NT2/D1 (cell line): ENCODE data around the gene GGCT.

Source experiments
- DNase-seq: peaks from one replicate; pipeline ENCODE4 v3.0.0-alpha.2; 2011; ENCODE audit warnings: low read depth, low spot score
- H3K27me3 ChIP-seq: 2 replicates; pipeline ENCODE4 v1.6.0; 2011; ENCODE audit warnings: mild to moderate bottlenecking; ENCODE audit not compliant: insufficient read length, insufficient read depth
- H3K36me3 ChIP-seq: 2 replicates; pipeline ENCODE4 v1.6.1; 2011; ENCODE audit warnings: mild to moderate bottlenecking, low read length, mixed read lengths; ENCODE audit not compliant: insufficient read depth, insufficient read length
- H3K4me1 ChIP-seq: 2 replicates; pipeline ENCODE4 v1.5.1; 2011; ENCODE audit not compliant: insufficient read depth, insufficient read length
- H3K4me3 ChIP-seq: 2 replicates; pipeline ENCODE4 v1.5.1; 2011; ENCODE audit warnings: low read depth; ENCODE audit not compliant: insufficient read length
- H3K9ac ChIP-seq: 2 replicates; pipeline ENCODE4 v1.6.0; 2011; ENCODE audit warnings: low read depth; ENCODE audit not compliant: insufficient read length
- H3K9me3 ChIP-seq: 2 replicates; pipeline ENCODE4 v1.5.1; 2011; ENCODE audit warnings: mild to moderate bottlenecking, low read length; ENCODE audit not compliant: insufficient read depth
- SUZ12 ChIP-seq: IDR thresholded peaks from 2 replicates; pipeline ENCODE4 v1.6.1; 2011; ENCODE audit not compliant: insufficient read length, insufficient read depth; ENCODE audit errors: extremely low read depth
- YY1 ChIP-seq: IDR thresholded peaks from 2 replicates; pipeline ENCODE4 v1.6.1; 2011; ENCODE audit not compliant: insufficient read length, insufficient read depth
- ZNF274 ChIP-seq: IDR thresholded peaks from 2 replicates; pipeline ENCODE4 v1.6.1; 2011; ENCODE audit warnings: mild to moderate bottlenecking, low read depth, low read length

The GGCT gene

DNA sequence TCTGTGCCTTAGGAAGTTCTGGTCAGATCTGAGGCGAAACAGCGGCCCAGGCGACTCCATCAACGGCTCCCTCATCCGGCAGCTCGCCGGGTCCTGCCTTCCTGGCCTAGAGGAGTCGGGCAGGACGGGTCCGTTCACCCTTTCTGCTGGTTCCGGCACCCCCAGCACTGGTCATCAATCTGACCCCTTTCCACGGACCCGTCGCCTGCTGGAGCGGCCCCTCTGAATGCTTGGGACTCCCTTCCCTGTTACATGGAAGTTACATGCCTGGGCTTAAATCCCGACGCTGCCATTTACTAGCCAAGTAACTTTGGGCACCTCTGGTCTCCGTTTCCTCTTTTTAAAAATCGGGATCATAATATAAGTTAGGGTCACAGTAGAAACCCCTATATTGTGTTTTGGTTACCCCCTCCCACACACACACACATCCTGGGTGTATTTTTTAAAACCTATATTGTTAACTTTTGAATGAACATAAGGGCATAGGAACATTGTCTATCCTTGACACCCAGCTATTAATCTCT lies 607 bp upstream of the GGCT start:
- H3K36me3 ChIP-seq: peaks cover 29% of the 10 kb centered on the region
- TF ChIP-seq ZNF274 (no peak), YY1 (no peak), SUZ12 (no peak)
- H3K27me3 ChIP-seq: no peaks in the 10 kb centered on the region
- H3K9me3 ChIP-seq: peaks cover 50% of the 10 kb centered on the region
- H3K9ac ChIP-seq: peak overlapping the region; percentile 63
- peaks cover 4% of the 10 kb centered on the region for H3K4me1 ChIP-seq
- peak overlapping the region; percentile 95 for H3K4me3 ChIP-seq
- DNase-seq: no peak

DNA sequence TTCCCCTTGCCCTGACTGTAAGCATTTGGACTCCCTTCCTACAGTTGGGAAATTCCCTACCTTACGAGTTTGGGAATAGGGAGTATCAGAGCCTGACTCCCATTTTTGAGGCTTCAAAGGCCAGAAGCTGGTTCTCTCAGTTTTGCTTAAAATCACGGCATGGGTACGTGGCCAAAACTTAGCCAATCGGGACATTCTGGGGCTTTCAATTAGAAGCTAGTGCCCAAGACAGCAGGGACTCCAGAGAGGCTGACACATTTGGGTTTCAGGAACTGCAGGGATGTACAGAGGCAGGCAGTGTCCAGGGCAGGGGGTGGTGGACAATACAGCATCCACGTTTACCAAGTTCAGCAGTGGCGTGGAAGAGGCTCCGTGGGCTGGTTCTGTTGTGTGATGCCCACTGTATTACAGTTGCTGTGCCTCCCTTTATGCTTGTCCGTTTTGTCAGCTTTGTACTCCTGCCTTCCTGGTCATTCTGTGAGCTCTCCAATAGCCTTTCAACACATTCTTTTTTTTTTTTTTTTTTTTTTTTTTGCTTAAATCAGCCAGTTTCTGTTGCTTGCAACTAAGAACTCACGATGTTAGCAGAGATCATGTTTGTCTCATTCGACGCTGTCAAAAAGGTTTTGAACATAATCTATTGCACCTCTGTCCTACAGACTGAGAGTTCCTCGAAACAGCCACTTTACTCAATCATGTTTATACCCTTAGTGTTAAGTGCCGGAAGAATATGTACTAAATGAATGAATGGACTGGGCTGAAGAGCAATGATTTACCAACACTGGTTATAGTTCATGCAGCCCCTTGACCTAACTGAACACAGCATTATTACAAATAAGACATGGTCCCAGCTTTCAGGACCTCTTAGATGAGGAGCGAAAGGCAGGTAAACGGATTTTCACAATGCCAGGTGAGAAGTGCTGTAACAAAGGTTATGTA lies 1.1 kb downstream of the GGCT start:
- TF ChIP-seq SUZ12 (no peak), YY1 (no peak), ZNF274 (no peak)
- Histone ChIP-seq H3K36me3 (peaks cover 39% of the 10 kb centered on the region), H3K4me3 (peak overlapping the region; percentile 95), H3K9ac (peak overlapping the region; percentile 96), H3K9me3 (peaks cover 37% of the 10 kb centered on the region), H3K4me1 (peaks cover 4% of the 10 kb centered on the region), H3K27me3 (no peaks in the 10 kb centered on the region)
- no peak for DNase-seq

DNA sequence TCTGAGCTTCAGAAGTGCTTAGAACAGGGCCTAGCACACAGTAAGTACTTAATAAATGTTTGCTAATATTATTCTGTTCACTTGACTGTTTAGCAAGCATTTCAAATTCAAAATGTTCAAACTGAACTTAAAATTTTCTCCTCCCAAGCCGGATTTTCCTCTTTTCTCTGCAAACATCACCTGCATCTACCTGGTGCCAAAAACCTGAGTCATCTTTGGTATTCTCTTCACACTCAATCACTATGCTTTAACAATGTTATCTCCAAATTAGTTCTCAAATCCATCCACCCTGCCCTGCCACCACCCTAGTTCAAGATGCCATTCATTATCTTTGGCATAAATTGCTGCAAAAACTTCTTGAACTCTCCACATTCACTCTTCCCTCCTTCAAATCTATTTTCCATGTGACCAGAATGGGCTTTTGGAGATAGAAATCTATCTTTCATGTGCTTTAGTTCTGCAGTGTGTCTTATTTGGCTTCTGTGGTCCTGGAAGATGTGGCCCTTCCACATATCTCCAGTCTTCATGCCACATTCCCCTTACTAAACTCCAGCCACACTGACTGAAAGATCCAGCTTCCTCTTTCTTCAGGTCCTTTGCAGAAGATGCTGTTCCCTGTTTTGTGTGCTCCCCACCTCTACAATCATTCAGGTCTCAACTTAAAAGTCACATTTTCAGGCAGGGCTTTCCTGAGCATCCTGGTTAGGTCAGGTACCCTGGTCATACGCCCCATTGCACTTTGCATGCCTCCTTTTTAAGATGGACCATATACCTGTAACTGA lies 2.0 kb downstream of the GGCT start:
- TF ChIP-seq YY1: no peak
- TF ChIP-seq SUZ12: no peak
- H3K4me3 ChIP-seq: no peak overlapping the region
- H3K4me1 ChIP-seq: peaks cover 4% of the 10 kb centered on the region
- peaks cover 28% of the 10 kb centered on the region for H3K9me3 ChIP-seq
- peaks cover 44% of the 10 kb centered on the region for H3K36me3 ChIP-seq
- no peaks in the 10 kb centered on the region for H3K27me3 ChIP-seq
- H3K9ac ChIP-seq: no peak overlapping the region
- no peak for DNase-seq

DNA sequence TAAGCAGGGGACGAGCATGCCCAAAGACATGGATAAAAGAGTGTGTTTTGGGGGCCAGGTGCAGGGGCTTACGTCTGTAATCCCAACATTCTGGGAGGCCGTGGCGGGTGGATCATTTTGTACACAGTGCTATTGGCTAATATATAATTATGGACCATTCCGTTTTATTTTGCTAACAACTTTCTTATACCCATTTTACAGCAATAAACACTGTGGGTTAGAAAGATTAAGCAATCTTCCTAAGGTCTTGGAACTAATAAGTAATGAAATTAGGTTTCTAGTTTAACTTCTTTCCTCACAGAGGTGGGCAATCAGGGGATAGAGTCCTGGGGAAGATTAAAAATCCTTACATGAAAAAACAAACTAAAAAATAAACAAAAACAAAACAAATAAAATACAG lies 3.4 kb downstream of the GGCT start:
- TF ChIP-seq SUZ12 (no peak), ZNF274 (no peak), YY1 (no peak)
- DNase-seq: no peak
- Histone ChIP-seq H3K4me1 (peaks cover 4% of the 10 kb centered on the region), H3K36me3 (peaks cover 57% of the 10 kb centered on the region), H3K4me3 (no peak overlapping the region), H3K27me3 (no peaks in the 10 kb centered on the region), H3K9ac (no peak overlapping the region), H3K9me3 (peaks cover 19% of the 10 kb centered on the region)

DNA sequence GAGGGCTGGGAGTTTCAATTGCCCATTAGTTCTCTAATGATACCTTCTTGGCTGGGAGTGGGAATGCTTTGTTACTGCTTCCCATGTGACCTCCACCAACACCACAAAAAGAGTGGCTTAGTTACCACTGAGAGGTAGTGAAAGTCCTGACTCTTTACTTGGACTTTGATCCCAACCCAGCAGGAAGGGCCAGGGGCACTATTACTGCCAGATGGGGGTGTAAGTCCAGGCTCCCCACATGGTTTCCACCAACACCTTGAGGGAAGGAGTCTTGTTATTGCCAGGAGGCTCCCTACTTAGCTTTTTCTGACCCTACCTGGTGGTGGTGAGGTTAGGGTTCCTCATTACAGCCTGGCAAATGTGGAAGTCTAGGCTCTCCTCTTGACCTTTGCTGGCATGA lies 11.4 kb downstream of the GGCT start:
- no peak overlapping the region for H3K9ac ChIP-seq
- DNase-seq: no peak
- H3K36me3 ChIP-seq: peaks cover 16% of the 10 kb centered on the region
- no peaks in the 10 kb centered on the region for H3K4me1 ChIP-seq
- H3K4me3 ChIP-seq: no peak overlapping the region
- no peaks in the 10 kb centered on the region for H3K27me3 ChIP-seq
- TF ChIP-seq SUZ12 (no peak), ZNF274 (no peak), YY1 (no peak)
- peaks cover 16% of the 10 kb centered on the region for H3K9me3 ChIP-seq

- H3K36me3 ChIP-seq: peaks cover 2% of the 10 kb centered on the region
- no peaks in the 10 kb centered on the region for H3K27me3 ChIP-seq
- no peak for DNase-seq
- no peaks in the 10 kb centered on the region for H3K4me1 ChIP-seq
- peaks cover 16% of the 10 kb centered on the region for H3K9me3 ChIP-seq
- TF ChIP-seq SUZ12: no peak
- TF ChIP-seq ZNF274: no peak
- no peak for TF ChIP-seq YY1
- no peak overlapping the region for H3K4me3 ChIP-seq
- no peak overlapping the region for H3K9ac ChIP-seq
These were observed 13.2 kb downstream of the GGCT start for GRCh38 chr7:30491417-30491816.

- H3K9me3 ChIP-seq: peaks cover 22% of the 10 kb centered on the region
- no peak for DNase-seq
- H3K4me3 ChIP-seq: no peak overlapping the region
- no peak overlapping the region for H3K9ac ChIP-seq
- H3K27me3 ChIP-seq: no peaks in the 10 kb centered on the region
- no peaks in the 10 kb centered on the region for H3K4me1 ChIP-seq
- no peak for TF ChIP-seq ZNF274
- TF ChIP-seq YY1: no peak
- TF ChIP-seq SUZ12: no peak
- no peaks in the 10 kb centered on the region for H3K36me3 ChIP-seq
These were observed 17.3 kb downstream of the GGCT start for GRCh38 chr7:30487371-30487770.
